GM18868 (cell line): ENCODE measurements around the gene MFN2.
"Not testable (repeated sequence)": the region's sequence is repeated elsewhere in the genome, so short reads cannot be mapped to it uniquely, and the experiment has no call there.

Source experiments
- ATAC-seq: cut with Tn5 transposase; IDR thresholded peaks from one replicate; pipeline ENCODE4 v1.9.1; 2021; ENCODE audit warnings: mild to moderate bottlenecking, moderate library complexity; ENCODE audit not compliant: unreplicated experiment

Gene MFN2

GRCh38 chr1:12019858-12020509 is 39.7 kb downstream of the MFN2 start:
- no peak for ATAC-seq

- ATAC-seq: no peak
These were observed 41.4 kb downstream of the MFN2 start for GRCh38 chr1:12021616-12022015.

GRCh38 chr1:12022036-12022435 is 41.8 kb downstream of the MFN2 start:
- ATAC-seq: no peak

- ATAC-seq: no peak
These were observed 46.3 kb downstream of the MFN2 start for GRCh38 chr1:12026586-12026985.

GRCh38 chr1:12028248-12028647 is 48.0 kb downstream of the MFN2 start:
- ATAC-seq: no peak

- ATAC-seq: no peak
These were observed 48.8 kb downstream of the MFN2 start for GRCh38 chr1:12028957-12029511.

- ATAC-seq: no peak
These were observed 49.6 kb downstream of the MFN2 start for GRCh38 chr1:12029720-12030339.

GRCh38 chr1:12031039-12031980 is 51.1 kb downstream of the MFN2 start:
- ATAC-seq: no peak

GRCh38 chr1:12032161-12032621 is 51.9 kb downstream of the MFN2 start:
- no peak for ATAC-seq

- ATAC-seq: not testable (repeated sequence)
These were observed 53.2 kb downstream of the MFN2 start for GRCh38 chr1:12033441-12033840.

GRCh38 chr1:12034381-12034801 is 54.1 kb downstream of the MFN2 start:
- no peak for ATAC-seq

- ATAC-seq: no peak
These were observed 55.1 kb downstream of the MFN2 start for GRCh38 chr1:12035312-12035711.

GRCh38 chr1:12037486-12038355 is 57.5 kb downstream of the MFN2 start:
- ATAC-seq: no peak

GRCh38 chr1:12038356-12039163 is 58.3 kb downstream of the MFN2 start:
- ATAC-seq: no peak

GRCh38 chr1:12039164-12039525 is 58.9 kb downstream of the MFN2 start:
- no peak for ATAC-seq

- peak; percentile 57 for ATAC-seq
These were observed 59.7 kb downstream of the MFN2 start for GRCh38 chr1:12039824-12040456.

GRCh38 chr1:12040457-12041051 is 60.3 kb downstream of the MFN2 start:
- ATAC-seq: peak; percentile 70

- not testable (repeated sequence) for ATAC-seq
These were observed 64.1 kb downstream of the MFN2 start for GRCh38 chr1:12044187-12044877.
